Neural cell (in vitro differentiated cells): ENCODE results near the gene FARP2. TPM values are rescaled to one million over a fixed set of nuclear protein-coding genes. Genes with fewer than 3 reads are reported as not detected.

ENCODE experiments used
- H2AFZ ChIP-seq: fragments of 200-600, 300-800 bp; sonication (generic), shearing (Covaris generic); 2 replicates; pipeline ENCODE4 v1.6.0; 2014; ENCODE audit warnings: low read depth, mild to moderate bottlenecking, antibody characterized with exemption, low read length, moderate library complexity
- H3F3A ChIP-seq: fragments of 200-600 bp; shearing (Covaris generic); 2 replicates; pipeline ENCODE4 v1.6.1; 2016; ENCODE audit warnings: mild to moderate bottlenecking, moderate library complexity, mixed read lengths, antibody characterized with exemption, low read length; ENCODE audit not compliant: insufficient read depth, poor library complexity, severe bottlenecking
- H3K27ac ChIP-seq: fragments of 200-600, 300-800 bp; sonication (generic), shearing (Covaris generic); 2 replicates; pipeline ENCODE4 v1.5.1; 2014; ENCODE audit warnings: mild to moderate bottlenecking, low read length, moderate library complexity
- H3K27me3 ChIP-seq: fragments of 300-800, 200-600 bp; sonication (generic), shearing (Covaris generic); 2 replicates; pipeline ENCODE4 v1.6.0; 2014; ENCODE audit warnings: mild to moderate bottlenecking, low read depth, low read length, moderate library complexity; ENCODE audit not compliant: insufficient read depth
- H3K36me3 ChIP-seq: fragments of 300-800, 200-600 bp; sonication (generic), shearing (Covaris generic); 2 replicates; pipeline ENCODE4 v1.5.1; 2014; ENCODE audit warnings: mild to moderate bottlenecking, antibody characterized with exemption, low read length, moderate library complexity; ENCODE audit not compliant: insufficient read depth
- H3K4me2 ChIP-seq: fragments of 300-800, 200-600 bp; sonication (generic), shearing (Covaris generic); 2 replicates; pipeline ENCODE4 v1.6.0; 2014; ENCODE audit warnings: mild to moderate bottlenecking, low read length
- H3K4me3 ChIP-seq: fragments of 300-800, 200-600 bp; sonication (generic), shearing (Covaris generic); 2 replicates; pipeline ENCODE4 v1.5.1; 2014; ENCODE audit warnings: mild to moderate bottlenecking, low read length, moderate library complexity
- H3K79me2 ChIP-seq: fragments of 200-600 bp; shearing (Covaris generic); replicated peaks from 2 replicates; pipeline ENCODE4 v1.6.0; 2014; ENCODE audit warnings: mild to moderate bottlenecking, low read length, moderate library complexity; ENCODE audit not compliant: insufficient read depth
- H3K9ac ChIP-seq: fragments of 300-800, 200-600 bp; sonication (generic), shearing (Covaris generic); 2 replicates; pipeline ENCODE4 v1.6.1; 2016; ENCODE audit warnings: mild to moderate bottlenecking, low read length, mixed read lengths
- H3K9me2 ChIP-seq: fragments of 200-600 bp; shearing (Covaris generic); 2 replicates; pipeline ENCODE4 v1.6.1; 2016; ENCODE audit warnings: mild to moderate bottlenecking, low read length, mixed read lengths; ENCODE audit not compliant: insufficient read depth
- H3K9me3 ChIP-seq: fragments of 200-600, 300-800 bp; sonication (generic), shearing (Covaris generic); 2 replicates; pipeline ENCODE4 v1.6.1; 2016; ENCODE audit warnings: mild to moderate bottlenecking, mixed run types, low read length, moderate library complexity, mixed read lengths
- H4K20me1 ChIP-seq: fragments of 200-600 bp; shearing (Covaris generic); 2 replicates; pipeline ENCODE4 v1.6.1; 2016; ENCODE audit warnings: mild to moderate bottlenecking, mixed run types; ENCODE audit not compliant: insufficient read depth
- CTCF ChIP-seq: fragments of 450-650 bp; IDR thresholded peaks from 2 replicates; pipeline ENCODE4 v1.5.1; 2014; ENCODE audit warnings: antibody characterized with exemption, mild to moderate bottlenecking, moderate library complexity; ENCODE audit not compliant: poor library complexity, severe bottlenecking
- EP300 ChIP-seq: fragments of 450-650 bp; conservative IDR thresholded peaks from 2 replicates; pipeline ENCODE4 v1.6.1; 2014; ENCODE audit warnings: antibody characterized with exemption, mild to moderate bottlenecking, moderate library complexity; ENCODE audit not compliant: poor library complexity, severe bottlenecking
- EZH2 ChIP-seq: fragments of 200-600, 300-800 bp; shearing (Covaris generic), sonication (generic); IDR thresholded peaks from 2 replicates; pipeline ENCODE4 v1.6.1; 2014; ENCODE audit warnings: antibody characterized with exemption, low read length, borderline replicate concordance, mild to moderate bottlenecking; ENCODE audit not compliant: insufficient read depth, poor library complexity, severe bottlenecking
- MXI1 ChIP-seq: fragments of 450-650 bp; conservative IDR thresholded peaks from 2 replicates; pipeline ENCODE4 v1.6.1; 2014; ENCODE audit warnings: antibody characterized with exemption, mild to moderate bottlenecking; ENCODE audit not compliant: poor library complexity, severe bottlenecking
- POLR2AphosphoS5 ChIP-seq: IDR thresholded peaks from 2 replicates; pipeline ENCODE4 v1.6.1; 2012
- RAD21 ChIP-seq: fragments of 450-650 bp; conservative IDR thresholded peaks from 2 replicates; pipeline ENCODE4 v1.6.1; 2014; ENCODE audit warnings: antibody characterized with exemption, mild to moderate bottlenecking, moderate library complexity
- REST ChIP-seq: IDR thresholded peaks from 2 replicates; pipeline ENCODE4 v1.6.1; 2012; ENCODE audit warnings: borderline replicate concordance
- SMC3 ChIP-seq: fragments of 450-650 bp; conservative IDR thresholded peaks from 2 replicates; pipeline ENCODE4 v1.6.1; 2014; ENCODE audit warnings: antibody characterized with exemption, mild to moderate bottlenecking, moderate library complexity; ENCODE audit not compliant: poor library complexity
- TAF1 ChIP-seq: IDR thresholded peaks from 2 replicates; pipeline ENCODE4 v1.6.1; 2012; ENCODE audit warnings: low read depth
- polyA plus RNA-seq: library from polyadenylated mRNA; depleted of rRNA; stranded (reverse); fragments of >200 nt; gene quantifications from 2 replicates; pipeline ENCODE4 v1.2.3, GENCODE V29; 2014

FARP2 gene
- polyA plus RNA-seq, 1 donor from 2014 or later: 13.3 TPM

GRCh38 chr2:241307055-241307454 lies 49.0 kb upstream of the FARP2 start:
- Histone ChIP-seq H4K20me1 (no peaks in the 10 kb centered on the region), H3K9me2 (no peaks in the 10 kb centered on the region), H3K4me3 (no peak overlapping the region), H3K79me2 (peaks cover 26% of the 10 kb centered on the region), H2AFZ (no peak overlapping the region), H3K36me3 (no peaks in the 10 kb centered on the region), H3K27me3 (no peaks in the 10 kb centered on the region), H3K27ac (no peak overlapping the region), H3K9me3 (no peaks in the 10 kb centered on the region), H3K4me2 (no peak overlapping the region), H3K9ac (no peak overlapping the region), H3F3A (no peaks in the 10 kb centered on the region)
- TF ChIP-seq EZH2 (no peak), EP300 (no peak), RAD21 (no peak), TAF1 (no peak), CTCF (no peak), POLR2AphosphoS5 (no peak), REST (no peak), MXI1 (no peak), SMC3 (no peak)

- TF ChIP-seq RAD21: no peak
- TF ChIP-seq POLR2AphosphoS5: no peak
- no peak for TF ChIP-seq EZH2
- TF ChIP-seq CTCF: no peak
- TF ChIP-seq SMC3: no peak
- no peak for TF ChIP-seq EP300
- no peak for TF ChIP-seq TAF1
- TF ChIP-seq REST: no peak
- no peak for TF ChIP-seq MXI1
- no peaks in the 10 kb centered on the region for H4K20me1 ChIP-seq
- H3K36me3 ChIP-seq: no peaks in the 10 kb centered on the region
- H3K9ac ChIP-seq: no peak overlapping the region
- H3K9me3 ChIP-seq: no peaks in the 10 kb centered on the region
- no peak overlapping the region for H3K4me2 ChIP-seq
- peaks cover 28% of the 10 kb centered on the region for H3K79me2 ChIP-seq
- no peaks in the 10 kb centered on the region for H3F3A ChIP-seq
- H3K4me3 ChIP-seq: no peak overlapping the region
- H3K9me2 ChIP-seq: no peaks in the 10 kb centered on the region
- no peaks in the 10 kb centered on the region for H3K27me3 ChIP-seq
- no peak overlapping the region for H3K27ac ChIP-seq
- no peak overlapping the region for H2AFZ ChIP-seq
These were observed 47.8 kb upstream of the FARP2 start for GRCh38 chr2:241308267-241308666.
